Measurements from ENCODE around the gene SNAP47.

DNA sequence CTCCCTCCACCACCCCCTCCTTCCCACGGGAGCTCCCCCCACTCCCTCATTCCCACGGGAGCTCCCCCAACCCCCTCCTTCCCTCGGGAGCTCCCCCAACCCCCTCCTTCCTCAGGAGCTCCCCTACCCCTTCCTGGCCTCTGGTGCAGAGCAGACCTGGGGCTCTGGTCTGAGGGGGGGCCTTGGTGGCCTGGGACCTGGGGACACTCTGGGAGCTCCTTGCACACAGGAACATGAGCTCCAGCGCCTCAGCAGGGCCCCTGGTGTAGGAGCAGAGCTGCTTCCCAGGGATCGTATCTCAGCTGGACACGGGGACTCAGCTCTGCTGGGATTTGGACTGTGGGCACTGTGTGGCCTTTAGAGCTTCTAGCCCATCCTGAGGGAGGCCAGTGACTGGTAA is 60.5 kb downstream of the SNAP47 start:
- TF ChIP-seq, protein P1, sequence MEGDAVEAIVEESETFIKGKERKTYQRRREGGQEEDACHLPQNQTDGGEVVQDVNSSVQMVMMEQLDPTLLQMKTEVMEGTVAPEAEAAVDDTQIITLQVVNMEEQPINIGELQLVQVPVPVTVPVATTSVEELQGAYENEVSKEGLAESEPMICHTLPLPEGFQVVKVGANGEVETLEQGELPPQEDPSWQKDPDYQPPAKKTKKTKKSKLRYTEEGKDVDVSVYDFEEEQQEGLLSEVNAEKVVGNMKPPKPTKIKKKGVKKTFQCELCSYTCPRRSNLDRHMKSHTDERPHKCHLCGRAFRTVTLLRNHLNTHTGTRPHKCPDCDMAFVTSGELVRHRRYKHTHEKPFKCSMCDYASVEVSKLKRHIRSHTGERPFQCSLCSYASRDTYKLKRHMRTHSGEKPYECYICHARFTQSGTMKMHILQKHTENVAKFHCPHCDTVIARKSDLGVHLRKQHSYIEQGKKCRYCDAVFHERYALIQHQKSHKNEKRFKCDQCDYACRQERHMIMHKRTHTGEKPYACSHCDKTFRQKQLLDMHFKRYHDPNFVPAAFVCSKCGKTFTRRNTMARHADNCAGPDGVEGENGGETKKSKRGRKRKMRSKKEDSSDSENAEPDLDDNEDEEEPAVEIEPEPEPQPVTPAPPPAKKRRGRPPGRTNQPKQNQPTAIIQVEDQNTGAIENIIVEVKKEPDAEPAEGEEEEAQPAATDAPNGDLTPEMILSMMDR (IDR thresholded peaks at IDR 0.05): no peak
- no peak for TF ChIP-seq POLR2AphosphoS5 (IDR thresholded peaks at IDR 0.05)
